ENCODE data around the gene PNPLA6. TPM values are rescaled to one million over a fixed set of nuclear protein-coding genes. Genes with fewer than 3 reads are reported as not detected.

Gene PNPLA6
- total and polyA plus RNA-seq, 2 of the 4 experiments (the other 2 are of a cell fraction), result 17.9 to 52.7 TPM

DNA sequence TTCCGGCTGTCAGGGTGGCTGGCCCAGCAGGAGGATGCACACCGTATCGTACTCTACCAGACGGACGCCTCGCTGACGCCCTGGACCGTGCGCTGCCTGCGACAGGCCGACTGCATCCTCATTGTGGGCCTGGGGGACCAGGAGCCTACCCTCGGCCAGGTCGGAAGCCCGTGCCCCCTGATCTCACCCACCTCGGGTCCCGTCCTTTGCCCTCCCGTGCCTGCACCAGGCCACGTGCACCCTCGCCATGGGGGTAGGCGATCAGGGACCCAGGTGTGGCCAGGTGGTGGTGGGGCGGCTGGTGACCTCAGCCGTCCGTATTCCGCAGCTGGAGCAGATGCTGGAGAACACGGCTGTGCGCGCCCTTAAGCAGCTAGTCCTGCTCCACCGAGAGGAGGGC is 19.0 kb downstream of the PNPLA6 start:
- 95% methylated on average over 20 of the region's 28 CpGs; no CpG with 5 or more reads in 1 of the 2 experiments for WGBS, 2 experiments (ENCODE audit: extremely low coverage in 2 of 2, insufficient read length in 1 of 2)
- no peaks in the 10 kb centered on the region for H3K4me1 ChIP-seq (ENCODE audit: control insufficient read depth, insufficient read depth, low read length)
- H3K56ac ChIP-seq (ENCODE audit: extremely low read depth, insufficient read depth, low read length), result no peak overlapping the region
- no peak overlapping the region for H2BK20ac ChIP-seq (ENCODE audit: low read depth, low read length)
- no peak overlapping the region for H3K18ac ChIP-seq (ENCODE audit: low read depth, low read length)
- no peak overlapping the region for H2BK120ac ChIP-seq (ENCODE audit: low read depth, low read length)
- no peak for TF ChIP-seq SMC3 (IDR thresholded peaks at IDR 0.05; ENCODE audit: low read depth, low read length)
- no peak for TF ChIP-seq MAFK (IDR thresholded peaks at IDR 0.05; ENCODE audit: low read depth, low read length)
- H3K9me1 ChIP-seq (ENCODE audit: insufficient read depth, low read length), result 0 out of 2 replicates have a peak, but pooled peaks cover 3% of the 10 kb centered on the region
- BruUV-seq (replicated peaks), result no TSS peak
- H3K36me3 ChIP-seq (ENCODE audit: control insufficient read depth, insufficient read depth, low read length), result peaks cover 67% of the 10 kb centered on the region
- H3K9ac ChIP-seq (ENCODE audit: low read depth, low read length), result no peak overlapping the region
- dilution Hi-C loops (cut with HindIII; ENCODE audit: low sequenced_read_pairs, unreplicated experiment) (no loop called here), intact Hi-C loops (cut with micrococcal nuclease) (no loop called here), in situ Hi-C loops (cut with MboI; ENCODE audit: low sequenced_read_pairs) (no loop called here)
- ChIA-PET POLR2A (ENCODE audit: unreplicated experiment) (no interaction called here), CTCF (no interaction called here)
- H3K4ac ChIP-seq (ENCODE audit: low read depth, low read length), result no peak overlapping the region
- no peak for DNase-seq
- no peak overlapping the region for H2AFZ ChIP-seq (replicated peaks; ENCODE audit: low read length, poor library complexity)
- H3K27ac ChIP-seq (ENCODE audit: insufficient read depth, low read length), result no peak overlapping the region
- H4K5ac ChIP-seq (ENCODE audit: low read depth, low read length), result no peak overlapping the region
- no peak overlapping the region for H3K23ac ChIP-seq (ENCODE audit: low read depth, low read length)
- no peak overlapping the region for H3K14ac ChIP-seq (replicated peaks; ENCODE audit: low read depth, low read length)
- H2AK5ac ChIP-seq (ENCODE audit: low read depth, low read length), result no peak overlapping the region
- no peak overlapping the region for H4K91ac ChIP-seq (ENCODE audit: insufficient read depth, low read depth, low read length)
- no peak overlapping the region for H2AK9ac ChIP-seq (replicated peaks; ENCODE audit: low read depth, low read length, poor library complexity)
- no peak overlapping the region for H2BK15ac ChIP-seq (ENCODE audit: low read depth, low read length)
- H4K20me1 ChIP-seq (ENCODE audit: insufficient read depth, low read length), result no peaks in the 10 kb centered on the region; the same call in 1 of the 2 replicates
- H4K8ac ChIP-seq (ENCODE audit: low read depth in 2 of 2, low read length in 2 of 2), result no peak overlapping the region
- no peaks in the 10 kb centered on the region for H3K9me3 ChIP-seq (ENCODE audit: control insufficient read depth, insufficient read depth, low read length)
- no peak overlapping the region for H2BK5ac ChIP-seq (ENCODE audit: low read depth, low read length, poor library complexity, severe bottlenecking)
- H3K4me2 ChIP-seq (ENCODE audit: low read depth, low read length), result no peak overlapping the region
- no peaks in the 10 kb centered on the region for H3K27me3 ChIP-seq (ENCODE audit: control insufficient read depth, insufficient read depth, low read length)
- ATAC-seq (ENCODE audit: low read depth), result no peak
- no peak overlapping the region for H3K4me3 ChIP-seq (ENCODE audit: insufficient read depth, low read depth, low read length)
- H3K79me1 ChIP-seq (ENCODE audit: low read depth in 1 of 2, low read length in 2 of 2), result 0 out of 4 replicates have a peak, but pooled peaks cover 0 to 2% of the 10 kb centered on the region in 2 experiments
